K562 (cell line): ENCODE data around the gene LYPLA2. TPM values are rescaled to one million over a fixed set of nuclear protein-coding genes. Genes with fewer than 3 reads are reported as not detected.

Experiments used
- ATAC-seq: fragments of 200-7000 bp; cut with Tn5 transposase; 3 replicates; pipeline ENCODE4 v1.9.1; 2020; ENCODE audit warnings: moderate library complexity
- BruUV-seq: library from RNA; stranded (reverse); fragments of 400-500 nt; replicated peaks from 2 replicates; lab custom pipeline; 2021; lab: Mats Ljungman, UMichigan
- CTCF ChIA-PET: fragments of 300-600 bp; formaldehyde crosslinking; extraction: SDS; loops from one replicate; lab custom pipeline; 2021; ENCODE audit warnings: low intra/inter-chr PET ratio; lab: Yijun Ruan, JAX
- POLR2A ChIA-PET: fragments of 300-600, 350-650 bp; sonication (Branson Sonifier 250); formaldehyde crosslinking; extraction: SDS; loops from one replicate; lab custom pipeline; 2021; ENCODE audit warnings: antibody characterized with exemption, inconsistent platforms; lab: Yijun Ruan, JAX
- DNase-seq, 4 experiments: peaks; one replicate each; pipeline versions ENCODE4 v3.0.0 to v3.0.0-alpha.2; 2011 to 2018; ENCODE audit warnings: low spot score in 3 of 4, mixed read lengths in 3 of 4; ENCODE audit errors: extremely low read depth in 1 of 4
- FAIRE-seq: peaks from 2 replicates; lab custom pipeline; 2011; peaks lifted over from hg19 to GRCh38; lab: Jason Lieb, UNC
- H2AFZ ChIP-seq: 2 replicates; pipeline ENCODE4 v1.6.0; 2011; ENCODE audit warnings: low read depth, low read length, control low read depth, inconsistent platforms
- H3K27ac ChIP-seq: fragments of 200-600 bp; 3 replicates; pipeline ENCODE4 v1.8.0; 2011; ENCODE audit warnings: low read depth, mild to moderate bottlenecking, control low read depth, inconsistent platforms, low read length, moderate library complexity, mixed read lengths; ENCODE audit errors: extremely low read depth
- H3K27me3 ChIP-seq, 2 experiments: fragments of 300-600 bp in 1 of 2; 2 replicates in 1 of 2; 3 replicates in 1 of 2; pipeline versions ENCODE4 v1.6.0 to v1.8.0; 2011; ENCODE audit warnings: inconsistent platforms in 2 of 2, low read length in 2 of 2, mild to moderate bottlenecking in 1 of 2, mixed read lengths in 1 of 2, moderate library complexity in 1 of 2; ENCODE audit not compliant: control insufficient read depth in 2 of 2, insufficient read depth in 2 of 2
- H3K36me3 ChIP-seq: fragments of 300-600 bp; 3 replicates; pipeline ENCODE4 v1.8.0; 2011; ENCODE audit warnings: mild to moderate bottlenecking, low read length, inconsistent platforms; ENCODE audit not compliant: control insufficient read depth, insufficient read depth
- H3K4me1 ChIP-seq, 2 experiments: fragments of 200-600 bp in 1 of 2; replicated peaks in 1 of 2; 2 replicates in 1 of 2; 3 replicates in 1 of 2; pipeline versions ENCODE4 v1.5.1 to v1.8.0; 2011; ENCODE audit warnings: inconsistent platforms in 2 of 2, low read length in 2 of 2, mild to moderate bottlenecking in 1 of 2, mixed read lengths in 1 of 2, moderate library complexity in 1 of 2; ENCODE audit not compliant: control insufficient read depth in 2 of 2, insufficient read depth in 2 of 2
- H3K4me2 ChIP-seq: 2 replicates; pipeline ENCODE4 v1.6.1; 2011; ENCODE audit warnings: low read length, control low read depth, inconsistent platforms, mixed read lengths; ENCODE audit not compliant: insufficient read depth
- H3K4me3 ChIP-seq: fragments of 200-600 bp; sonication (generic), shearing (Covaris generic); 2 replicates; pipeline ENCODE4 v1.5.1; 2016; ENCODE audit warnings: control low read depth, inconsistent platforms
- H3K79me2 ChIP-seq: fragments of 200-600 bp; 3 replicates; pipeline ENCODE4 v1.8.0; 2011; ENCODE audit warnings: low read length, inconsistent platforms; ENCODE audit not compliant: control insufficient read depth, insufficient read depth
- H3K9ac ChIP-seq, 2 experiments: 2 replicates each; pipeline versions ENCODE4 v1.6.0 to v1.6.1; 2011; ENCODE audit warnings: low read depth in 2 of 2, low read length in 2 of 2, control low read depth in 1 of 2, inconsistent platforms in 1 of 2, mild to moderate bottlenecking in 1 of 2, mixed read lengths in 1 of 2; ENCODE audit not compliant: insufficient read depth in 1 of 2
- H3K9me1 ChIP-seq: one replicate; pipeline ENCODE4 v1.6.0; 2011; ENCODE audit warnings: inconsistent platforms, mild to moderate bottlenecking, low read length, moderate library complexity; ENCODE audit not compliant: control insufficient read depth, insufficient read depth
- H3K9me3 ChIP-seq: replicated peaks from 2 replicates; pipeline ENCODE4 v1.5.1; 2011; ENCODE audit warnings: low read depth, low read length, inconsistent platforms; ENCODE audit not compliant: control insufficient read depth, insufficient read depth
- H4K20me1 ChIP-seq: replicated peaks from 2 replicates; pipeline ENCODE4 v1.6.1; 2011; ENCODE audit warnings: low read length, inconsistent platforms, mixed read lengths; ENCODE audit not compliant: control insufficient read depth, insufficient read depth
- HDAC8 ChIP-seq: fragments of 450-650 bp; IDR thresholded peaks from 2 replicates; pipeline ENCODE4 v1.6.1; 2016; ENCODE audit warnings: mild to moderate bottlenecking, missing genetic modification characterization, moderate library complexity, missing compliant biosample characterization
- HMG20B ChIP-seq: fragments of 250-450 bp; sonication (Bioruptor Pico); IDR thresholded peaks from 2 replicates; pipeline ENCODE4 v1.5.0; 2021; ENCODE audit warnings: mild to moderate bottlenecking
- IFI16 ChIP-seq: fragments of 250-450 bp; sonication (Bioruptor Pico); IDR thresholded peaks from 2 replicates; pipeline ENCODE4 v2.1.2; 2022; ENCODE audit warnings: mild to moderate bottlenecking, inconsistent platforms
- MEF2A ChIP-seq: IDR thresholded peaks from 2 replicates; pipeline ENCODE4 v1.6.1; 2011; ENCODE audit warnings: low read depth, mild to moderate bottlenecking, low read length, moderate library complexity; ENCODE audit not compliant: control insufficient read depth
- POLR2AphosphoS5 ChIP-seq: IDR thresholded peaks from 2 replicates; pipeline ENCODE4 v1.6.1; 2011; ENCODE audit warnings: mild to moderate bottlenecking, low read depth, low read length, moderate library complexity; ENCODE audit not compliant: control insufficient read depth, insufficient read depth
- POLR2H ChIP-seq: IDR thresholded peaks from 2 replicates; pipeline ENCODE4 v1.6.1; 2016; ENCODE audit warnings: missing genetic modification characterization, low read depth, mild to moderate bottlenecking, control low read depth, missing compliant biosample characterization, moderate library complexity
- ZBTB7A ChIP-seq: IDR thresholded peaks from 2 replicates; pipeline ENCODE4 v1.6.1; 2011; ENCODE audit warnings: low read depth, mild to moderate bottlenecking, low read length, moderate library complexity, borderline replicate concordance; ENCODE audit not compliant: control insufficient read depth
- WGBS: fragments of 100-300 bp; shearing (Covaris generic); methylation state at CpG from one replicate; pipeline ENCODE4 v1.1.6; 2016; ENCODE audit warnings: low coverage, mixed read lengths; ENCODE audit not compliant: insufficient coverage; ENCODE audit errors: missing lambda C conversion rate; 5-methylcytosine and 5-hydroxymethylcytosine counted together
- in situ Hi-C: fragments of 300-500 bp; cut with MboI; formaldehyde crosslinking; loops from 4 replicates; pipeline ENCODE4 v1.15.0; 2018; ENCODE audit warnings: inconsistent platforms, mixed read lengths
- intact Hi-C: fragments of 100-400 bp; cut with micrococcal nuclease; formaldehyde crosslinking; loops from 2 replicates; pipeline ENCODE4 v1.14.2; 2022
- polyA plus RNA-seq, 8 experiments: library from polyadenylated mRNA; depleted of rRNA in 4 of 8; stranded (reverse) in 5 of 8; unstranded in 3 of 8; fragments of >200 nt; fragmentation: Nextera tagmentation in 2 of 8; fragmentation: Illumina TruSeq in 1 of 8; extraction: Ambion mirVana in 2 of 8; extraction: Trizol in 1 of 8; gene quantifications; 2 replicates each; pipeline versions ENCODE4 v1.2.1 to v1.2.3, GENCODE V29; 2011 to 2014; ENCODE audit warnings: inconsistent platforms in 1 of 8, missing spikeins in 1 of 8
- total RNA-seq, 7 experiments: library from RNA; depleted of rRNA in 6 of 7; stranded (reverse); fragments of >200 nt in 6 of 7; fragmentation: Illumina TruSeq in 2 of 7; extraction: Trizol in 2 of 7; gene quantifications; 2 replicates each; pipeline versions ENCODE4 v1.2.1 to v1.2.3, GENCODE V29; 2011 to 2021; ENCODE audit warnings: low replicate concordance in 1 of 7
- TF ChIP-seq, protein P1 (sequence below), 2 experiments: fragments of 450-650 bp; IDR thresholded peaks; 2 replicates each; pipeline ENCODE4 v1.6.1; 2016
- TF ChIP-seq, protein P2 (sequence below): fragments of 450-650 bp; IDR thresholded peaks from 2 replicates; pipeline ENCODE4 v1.6.1; 2014; ENCODE audit warnings: low read depth, mild to moderate bottlenecking, moderate library complexity, borderline replicate concordance
- TF ChIP-seq, protein P3 (sequence below): sonication (generic); formaldehyde crosslinking; IDR thresholded peaks from 2 replicates; pipeline ENCODE4 v1.8.1; 2023; ENCODE audit warnings: missing genetic modification reagents, mild to moderate bottlenecking, borderline replicate concordance

LYPLA2 gene
- total and polyA plus RNA-seq, 9 of the 15 experiments (the other 6 are each of a cell fraction or from before 2014, with no cell fraction given): 3.9 to 128 (median 60.1) TPM

DNA sequence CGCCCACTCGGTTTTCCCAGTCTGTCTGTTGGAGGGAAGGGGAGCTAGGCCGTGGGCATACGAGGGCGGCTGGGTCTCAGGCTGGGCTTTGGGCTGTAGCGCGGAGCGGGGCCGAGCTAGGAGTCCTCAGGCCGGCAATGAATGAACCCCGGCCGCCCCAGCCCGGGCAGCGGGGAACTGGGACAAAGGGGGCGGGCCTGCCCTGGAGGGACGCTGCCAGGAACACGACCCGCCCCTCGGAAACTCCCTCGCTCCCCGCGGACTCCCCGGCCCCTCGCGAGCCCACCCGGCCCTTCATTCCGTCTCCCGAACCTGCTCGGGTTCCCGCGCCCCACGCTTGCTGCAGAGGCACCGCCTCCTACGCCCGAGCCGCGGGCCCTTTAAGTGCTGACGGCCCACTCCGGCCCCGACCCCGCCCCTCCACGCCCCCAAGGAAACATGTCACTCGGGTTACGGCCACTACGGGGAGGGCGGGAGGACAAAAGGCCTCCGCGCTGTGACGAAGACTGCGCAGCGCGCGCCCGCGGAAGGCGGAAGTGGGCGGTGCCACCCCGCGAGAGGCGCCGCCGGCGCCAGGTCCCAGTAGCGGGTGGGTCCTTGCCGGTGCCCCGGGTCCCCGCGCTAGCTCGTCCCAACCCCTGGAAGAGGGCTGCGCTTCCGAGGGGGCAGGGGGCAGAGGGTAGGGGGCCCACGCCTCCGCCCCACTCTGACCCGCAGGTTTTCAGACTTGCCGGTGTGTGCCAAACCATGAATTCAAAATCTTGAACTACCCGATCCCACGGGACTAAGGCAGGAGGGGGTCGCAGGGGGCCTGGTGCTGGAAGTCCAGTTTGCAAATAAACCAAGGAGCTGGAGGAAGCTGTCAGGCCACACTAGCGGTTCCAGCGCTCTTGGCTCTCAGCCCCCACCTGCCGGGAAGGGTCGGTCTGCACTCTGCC lies 9.7 kb downstream of the LYPLA2 start, which contains the start of gene GALE (continued):
- TF ChIP-seq, protein P1, sequence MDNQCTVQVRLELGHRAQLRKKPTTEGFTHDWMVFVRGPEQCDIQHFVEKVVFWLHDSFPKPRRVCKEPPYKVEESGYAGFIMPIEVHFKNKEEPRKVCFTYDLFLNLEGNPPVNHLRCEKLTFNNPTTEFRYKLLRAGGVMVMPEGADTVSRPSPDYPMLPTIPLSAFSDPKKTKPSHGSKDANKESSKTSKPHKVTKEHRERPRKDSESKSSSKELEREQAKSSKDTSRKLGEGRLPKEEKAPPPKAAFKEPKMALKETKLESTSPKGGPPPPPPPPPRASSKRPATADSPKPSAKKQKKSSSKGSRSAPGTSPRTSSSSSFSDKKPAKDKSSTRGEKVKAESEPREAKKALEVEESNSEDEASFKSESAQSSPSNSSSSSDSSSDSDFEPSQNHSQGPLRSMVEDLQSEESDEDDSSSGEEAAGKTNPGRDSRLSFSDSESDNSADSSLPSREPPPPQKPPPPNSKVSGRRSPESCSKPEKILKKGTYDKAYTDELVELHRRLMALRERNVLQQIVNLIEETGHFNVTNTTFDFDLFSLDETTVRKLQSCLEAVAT (IDR thresholded peaks at IDR 0.05): no peak; a peak in 1 of 4 replicates
- TF ChIP-seq POLR2AphosphoS5: peak; percentile 64
- TF ChIP-seq HMG20B (CRISPR knock-in tag): no peak
- TF ChIP-seq, protein P2, sequence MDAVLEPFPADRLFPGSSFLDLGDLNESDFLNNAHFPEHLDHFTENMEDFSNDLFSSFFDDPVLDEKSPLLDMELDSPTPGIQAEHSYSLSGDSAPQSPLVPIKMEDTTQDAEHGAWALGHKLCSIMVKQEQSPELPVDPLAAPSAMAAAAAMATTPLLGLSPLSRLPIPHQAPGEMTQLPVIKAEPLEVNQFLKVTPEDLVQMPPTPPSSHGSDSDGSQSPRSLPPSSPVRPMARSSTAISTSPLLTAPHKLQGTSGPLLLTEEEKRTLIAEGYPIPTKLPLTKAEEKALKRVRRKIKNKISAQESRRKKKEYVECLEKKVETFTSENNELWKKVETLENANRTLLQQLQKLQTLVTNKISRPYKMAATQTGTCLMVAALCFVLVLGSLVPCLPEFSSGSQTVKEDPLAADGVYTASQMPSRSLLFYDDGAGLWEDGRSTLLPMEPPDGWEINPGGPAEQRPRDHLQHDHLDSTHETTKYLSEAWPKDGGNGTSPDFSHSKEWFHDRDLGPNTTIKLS: no peak; the same call in 1 of the 2 replicates

DNA sequence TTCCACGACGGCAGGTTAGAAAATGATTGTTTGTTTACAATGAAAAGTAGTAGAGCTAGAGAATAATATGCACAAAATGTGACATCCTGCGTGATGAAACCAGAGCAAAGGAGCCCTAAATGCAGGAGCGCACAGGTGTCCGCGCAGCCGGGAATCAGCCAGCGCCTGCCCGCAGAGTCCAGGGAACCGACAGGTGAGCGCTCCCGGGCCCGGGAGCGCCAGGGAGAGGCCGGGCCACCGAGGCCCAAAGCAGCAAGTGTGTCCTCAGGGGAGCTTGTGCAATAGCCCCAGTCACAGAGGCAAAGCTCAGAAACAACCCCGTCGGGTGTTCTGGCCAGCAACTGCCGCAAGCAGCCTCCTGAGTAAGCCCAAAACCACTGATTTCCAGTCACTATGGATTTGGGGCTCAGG lies 10.4 kb downstream of the LYPLA2 start:
- CTCF ChIA-PET: no interaction called here
- DNase-seq: no peak
- no peak for TF ChIP-seq IFI16 (CRISPR knock-in tag)
- TF ChIP-seq HDAC8: no peak
- no peak for TF ChIP-seq MEF2A
- TF ChIP-seq ZBTB7A: no peak
- 0 out of 2 replicates have a peak, but pooled peaks have one; percentile 37 for TF ChIP-seq POLR2H (tag)
- TF ChIP-seq, protein P3, sequence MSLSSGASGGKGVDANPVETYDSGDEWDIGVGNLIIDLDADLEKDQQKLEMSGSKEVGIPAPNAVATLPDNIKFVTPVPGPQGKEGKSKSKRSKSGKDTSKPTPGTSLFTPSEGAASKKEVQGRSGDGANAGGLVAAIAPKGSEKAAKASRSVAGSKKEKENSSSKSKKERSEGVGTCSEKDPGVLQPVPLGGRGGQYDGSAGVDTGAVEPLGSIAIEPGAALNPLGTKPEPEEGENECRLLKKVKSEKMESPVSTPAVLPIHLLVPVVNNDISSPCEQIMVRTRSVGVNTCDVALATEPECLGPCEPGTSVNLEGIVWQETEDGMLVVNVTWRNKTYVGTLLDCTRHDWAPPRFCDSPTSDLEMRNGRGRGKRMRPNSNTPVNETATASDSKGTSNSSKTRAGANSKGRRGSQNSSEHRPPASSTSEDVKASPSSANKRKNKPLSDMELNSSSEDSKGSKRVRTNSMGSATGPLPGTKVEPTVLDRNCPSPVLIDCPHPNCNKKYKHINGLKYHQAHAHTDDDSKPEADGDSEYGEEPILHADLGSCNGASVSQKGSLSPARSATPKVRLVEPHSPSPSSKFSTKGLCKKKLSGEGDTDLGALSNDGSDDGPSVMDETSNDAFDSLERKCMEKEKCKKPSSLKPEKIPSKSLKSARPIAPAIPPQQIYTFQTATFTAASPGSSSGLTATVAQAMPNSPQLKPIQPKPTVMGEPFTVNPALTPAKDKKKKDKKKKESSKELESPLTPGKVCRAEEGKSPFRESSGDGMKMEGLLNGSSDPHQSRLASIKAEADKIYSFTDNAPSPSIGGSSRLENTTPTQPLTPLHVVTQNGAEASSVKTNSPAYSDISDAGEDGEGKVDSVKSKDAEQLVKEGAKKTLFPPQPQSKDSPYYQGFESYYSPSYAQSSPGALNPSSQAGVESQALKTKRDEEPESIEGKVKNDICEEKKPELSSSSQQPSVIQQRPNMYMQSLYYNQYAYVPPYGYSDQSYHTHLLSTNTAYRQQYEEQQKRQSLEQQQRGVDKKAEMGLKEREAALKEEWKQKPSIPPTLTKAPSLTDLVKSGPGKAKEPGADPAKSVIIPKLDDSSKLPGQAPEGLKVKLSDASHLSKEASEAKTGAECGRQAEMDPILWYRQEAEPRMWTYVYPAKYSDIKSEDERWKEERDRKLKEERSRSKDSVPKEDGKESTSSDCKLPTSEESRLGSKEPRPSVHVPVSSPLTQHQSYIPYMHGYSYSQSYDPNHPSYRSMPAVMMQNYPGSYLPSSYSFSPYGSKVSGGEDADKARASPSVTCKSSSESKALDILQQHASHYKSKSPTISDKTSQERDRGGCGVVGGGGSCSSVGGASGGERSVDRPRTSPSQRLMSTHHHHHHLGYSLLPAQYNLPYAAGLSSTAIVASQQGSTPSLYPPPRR (CRISPR knock-in tag): no peak

More for the DNA sequence above, 10.4 kb downstream of the LYPLA2 start:
- peak overlapping the region; percentile 74 for H3K27ac ChIP-seq
- TSS peak; percentile 61 for BruUV-seq
- H3K9me1 ChIP-seq: peaks cover 5% of the 10 kb centered on the region
- peak overlapping the region; percentile 69 for H2AFZ ChIP-seq
- peak overlapping the region; percentile 96 for H3K4me2 ChIP-seq
- H3K27me3 ChIP-seq: no peaks in the 10 kb centered on the region
- 0 out of 3 replicates have a peak, but pooled peaks have one; percentile 0 for ATAC-seq
- peaks cover 24% of the 10 kb centered on the region for H3K79me2 ChIP-seq
- H3K36me3 ChIP-seq: peaks cover 30% of the 10 kb centered on the region; the same call in 2 of the 3 replicates
- H3K4me1 ChIP-seq: peaks cover 21 to 35% of the 10 kb centered on the region in 2 experiments
- in situ Hi-C loops (no loop called here), intact Hi-C loops (loop anchor here (2.0 kb wide), 1 partner anchor 29 kb away; no protein-coding TSS in a partner anchor)
- FAIRE-seq: no peak
- POLR2A ChIA-PET: interaction anchor here (0.6 to 6.8 kb wide), 11 partner anchors 10 to 884 kb away, joined by 3 to 71 read pairs (median 3); partner anchors contain the start of genes LYPLA2, PITHD1 and PNRC2
- peak overlapping the region; percentile 80 for H3K4me3 ChIP-seq
- H4K20me1 ChIP-seq: no peaks in the 10 kb centered on the region
- 26% methylated on average over 19 of the region's 19 CpGs for WGBS
- no peaks in the 10 kb centered on the region for H3K9me3 ChIP-seq
- H3K9ac ChIP-seq: peak overlapping the region; percentile 93 to 98
